ENCODE data around the gene SPINK5. TPM values are rescaled to one million over a fixed set of nuclear protein-coding genes. Genes with fewer than 3 reads are reported as not detected.

Gene SPINK5
- total and polyA plus RNA-seq, 4 donors, result 0.10 to 0.42 TPM; not detected in 2

GRCh38 chr5:148085310-148085709 is 21.5 kb downstream of the SPINK5 start:
- Histone ChIP-seq H3K4me1 (ENCODE audit: control insufficient read depth in 4 of 4, insufficient read depth in 4 of 4, low read length in 3 of 4) (peaks cover 0 to 2% (median under 1%) of the 10 kb centered on the region in 4 donors), H3K9ac (ENCODE audit: low read depth in 1 of 2, low read length in 2 of 2) (no peak overlapping the region), H3K36me3 (ENCODE audit: control insufficient read depth in 4 of 4, insufficient read depth in 3 of 4, low read depth in 1 of 4, low read length in 3 of 4) (no peaks in the 10 kb centered on the region), H3K4me3 (ENCODE audit: low read depth in 1 of 3, low read length in 3 of 3) (no peak overlapping the region), H3K9me3 (ENCODE audit: control insufficient read depth in 4 of 4, low read length in 3 of 4) (no peaks in the 10 kb centered on the region), H3K27me3 (ENCODE audit: control insufficient read depth in 4 of 4, insufficient read depth in 4 of 4, low read length in 3 of 4) (peaks cover 0 to 2% (median 0%) of the 10 kb centered on the region in 4 donors), H3K27ac (ENCODE audit: low read depth in 1 of 2, low read length in 2 of 2) (no peak overlapping the region)
- no peak for DNase-seq (ENCODE audit: low spot score)
- TF ChIP-seq EGR1 (IDR thresholded peaks at IDR 0.05; ENCODE audit: low read depth in 2 of 2), result no peak
- no peak for TF ChIP-seq CTCF (IDR thresholded peaks at IDR 0.05; ENCODE audit: low read depth, low read length, missing input control)

GRCh38 chr5:148085977-148086705 is 22.4 kb downstream of the SPINK5 start:
- H3K36me3 ChIP-seq (ENCODE audit: control insufficient read depth in 4 of 4, insufficient read depth in 3 of 4, low read depth in 1 of 4, low read length in 3 of 4), result no peaks in the 10 kb centered on the region
- H3K9me3 ChIP-seq (ENCODE audit: control insufficient read depth in 4 of 4, low read length in 3 of 4), result no peaks in the 10 kb centered on the region
- no peak for DNase-seq (ENCODE audit: low spot score)
- peaks cover 0 to 3% (median 1%) of the 10 kb centered on the region in 4 donors for H3K27me3 ChIP-seq (ENCODE audit: control insufficient read depth in 4 of 4, insufficient read depth in 4 of 4, low read length in 3 of 4)
- TF ChIP-seq HNF4G (IDR thresholded peaks at IDR 0.05), result no peak
- no peak for TF ChIP-seq FOXA1 (IDR thresholded peaks at IDR 0.05)
- no peak for TF ChIP-seq YY1 (IDR thresholded peaks at IDR 0.05)
- TF ChIP-seq REST (IDR thresholded peaks at IDR 0.05), result no peak
- TF ChIP-seq TAF1 (conservative IDR thresholded peaks at IDR 0.05), result no peak
- no peak for TF ChIP-seq CTCF (IDR thresholded peaks at IDR 0.05; ENCODE audit: low read depth, low read length, missing input control)
- no peak for TF ChIP-seq NR2F2 (IDR thresholded peaks at IDR 0.05)
- no peak for TF ChIP-seq MAX (IDR thresholded peaks at IDR 0.05)
- TF ChIP-seq EGR1 (IDR thresholded peaks at IDR 0.05; ENCODE audit: low read depth in 2 of 2), result no peak
- no peak overlapping the region for H3K4me3 ChIP-seq (ENCODE audit: low read depth in 1 of 3, low read length in 3 of 3)
- no peak overlapping the region for H3K9ac ChIP-seq (ENCODE audit: low read depth in 1 of 2, low read length in 2 of 2)
- no peak overlapping the region for H3K27ac ChIP-seq (ENCODE audit: low read depth in 1 of 2, low read length in 2 of 2)
- WGBS, result 88% methylated on average over 7 of the region's 7 CpGs
- H3K4me1 ChIP-seq (ENCODE audit: control insufficient read depth in 4 of 4, insufficient read depth in 4 of 4, low read length in 3 of 4), result peaks cover 0 to 2% (median 1%) of the 10 kb centered on the region in 4 donors
